ENCODE data around the gene POU6F2.

The POU6F2 gene

GRCh38 chr7:39197831-39198230 is 220.1 kb downstream of the POU6F2 start:
- H3K9me3 ChIP-seq (ENCODE audit: control insufficient read depth, insufficient read depth, low read length), result no peaks in the 10 kb centered on the region
- no peak overlapping the region for H3K4me3 ChIP-seq (ENCODE audit: low read length)
- H3K27me3 ChIP-seq (ENCODE audit: control insufficient read depth, low read length), result no peaks in the 10 kb centered on the region
- no peaks in the 10 kb centered on the region for H3F3A ChIP-seq (ENCODE audit: control insufficient read depth, insufficient read depth)
- no peak overlapping the region for H3K27ac ChIP-seq (ENCODE audit: low read depth, low read length)
- H3K79me2 ChIP-seq (ENCODE audit: control insufficient read depth, low read length), result no peaks in the 10 kb centered on the region
- H4K20me1 ChIP-seq (ENCODE audit: control insufficient read depth, insufficient read depth, low read depth, low read length), result no peaks in the 10 kb centered on the region
- H3K9me2 ChIP-seq (replicated peaks; ENCODE audit: control insufficient read depth, low read length), result no peaks in the 10 kb centered on the region
- H3K36me3 ChIP-seq (ENCODE audit: control insufficient read depth, low read length), result no peaks in the 10 kb centered on the region
- no peaks in the 10 kb centered on the region for H3K4me1 ChIP-seq (ENCODE audit: control insufficient read depth, low read length)
- TF ChIP-seq EZH2phosphoT487 (IDR thresholded peaks at IDR 0.05; ENCODE audit: borderline replicate concordance, low read length), result no peak
- no peak for TF ChIP-seq CTCF (IDR thresholded peaks at IDR 0.05; ENCODE audit: low read depth, low read length, poor library complexity, severe bottlenecking)
- no peak overlapping the region for H3K4me2 ChIP-seq (ENCODE audit: low read length)

DNA sequence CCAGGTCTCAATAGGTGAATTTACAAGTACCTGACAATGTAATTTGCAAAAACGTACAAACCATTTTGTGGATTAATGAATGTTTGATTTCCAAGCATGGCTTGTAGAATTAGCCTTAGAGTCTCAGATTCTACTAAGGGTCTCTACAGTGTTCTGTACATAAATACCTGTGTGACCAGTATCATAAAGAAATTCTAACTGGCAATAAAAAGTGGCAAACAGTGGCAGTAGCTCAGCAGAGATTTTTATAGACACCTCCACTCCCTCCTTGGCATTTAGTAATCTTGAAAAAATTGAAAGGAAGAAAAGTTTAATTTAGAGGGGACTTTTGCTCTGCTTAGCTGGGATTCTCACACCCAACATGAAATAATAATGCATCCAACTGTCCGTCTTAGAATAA is 220.8 kb downstream of the POU6F2 start:
- no peak for TF ChIP-seq EZH2phosphoT487 (IDR thresholded peaks at IDR 0.05; ENCODE audit: borderline replicate concordance, low read length)
- TF ChIP-seq CTCF (IDR thresholded peaks at IDR 0.05; ENCODE audit: low read depth, low read length, poor library complexity, severe bottlenecking), result no peak
- Histone ChIP-seq H3K36me3 (ENCODE audit: control insufficient read depth, low read length) (no peaks in the 10 kb centered on the region), H3K9me3 (ENCODE audit: control insufficient read depth, insufficient read depth, low read length) (no peaks in the 10 kb centered on the region), H3K79me2 (ENCODE audit: control insufficient read depth, low read length) (no peaks in the 10 kb centered on the region), H3K4me3 (ENCODE audit: low read length) (no peak overlapping the region), H3K9me2 (replicated peaks; ENCODE audit: control insufficient read depth, low read length) (no peaks in the 10 kb centered on the region), H3K4me1 (ENCODE audit: control insufficient read depth, low read length) (no peaks in the 10 kb centered on the region), H3K27ac (ENCODE audit: low read depth, low read length) (no peak overlapping the region), H4K20me1 (ENCODE audit: control insufficient read depth, insufficient read depth, low read depth, low read length) (no peaks in the 10 kb centered on the region), H3K27me3 (ENCODE audit: control insufficient read depth, low read length) (peaks cover 5% of the 10 kb centered on the region; the same call in 1 of the 2 replicates), H3F3A (ENCODE audit: control insufficient read depth, insufficient read depth) (no peaks in the 10 kb centered on the region), H3K4me2 (ENCODE audit: low read length) (no peak overlapping the region)

- Histone ChIP-seq H3F3A (ENCODE audit: control insufficient read depth, insufficient read depth) (no peaks in the 10 kb centered on the region), H3K4me2 (ENCODE audit: low read length) (no peak overlapping the region), H3K4me1 (ENCODE audit: control insufficient read depth, low read length) (no peaks in the 10 kb centered on the region), H3K27me3 (ENCODE audit: control insufficient read depth, low read length) (peaks cover 8% of the 10 kb centered on the region; the same call in 1 of the 2 replicates), H3K36me3 (ENCODE audit: control insufficient read depth, low read length) (no peaks in the 10 kb centered on the region), H3K79me2 (ENCODE audit: control insufficient read depth, low read length) (no peaks in the 10 kb centered on the region), H3K9me2 (replicated peaks; ENCODE audit: control insufficient read depth, low read length) (no peaks in the 10 kb centered on the region), H4K20me1 (ENCODE audit: control insufficient read depth, insufficient read depth, low read depth, low read length) (no peaks in the 10 kb centered on the region), H3K27ac (ENCODE audit: low read depth, low read length) (no peak overlapping the region), H3K4me3 (ENCODE audit: low read length) (no peak overlapping the region), H3K9me3 (ENCODE audit: control insufficient read depth, insufficient read depth, low read length) (no peaks in the 10 kb centered on the region)
- TF ChIP-seq EZH2phosphoT487 (IDR thresholded peaks at IDR 0.05; ENCODE audit: borderline replicate concordance, low read length) (no peak), CTCF (IDR thresholded peaks at IDR 0.05; ENCODE audit: low read depth, low read length, poor library complexity, severe bottlenecking) (no peak)
These were observed 221.3 kb downstream of the POU6F2 start for GRCh38 chr7:39199006-39199405.

Data from DOHH2 (cell line).